H1 (cell line): ENCODE results near the gene PBX3.

Experiments used
- CEBPB ChIP-seq: IDR thresholded peaks from 2 replicates; pipeline ENCODE4 v1.6.1; 2012; ENCODE audit warnings: low read depth, low read length
- CREB1 ChIP-seq: IDR thresholded peaks from 2 replicates; pipeline ENCODE4 v1.6.1; 2012; ENCODE audit warnings: inconsistent platforms
- CTCF ChIP-seq, 3 experiments: IDR thresholded peaks; 1 replicate in 2 of 3; 2 replicates in 1 of 3; pipeline versions ENCODE4 v1.5.1 to v1.6.1; 2011; ENCODE audit warnings: low read length in 3 of 3, mild to moderate bottlenecking in 3 of 3, inconsistent platforms in 2 of 3, low read depth in 1 of 3, moderate library complexity in 1 of 3; ENCODE audit not compliant: insufficient read depth in 1 of 3; ENCODE audit errors: control extremely low read depth in 1 of 3
- POLR2AphosphoS5 ChIP-seq: IDR thresholded peaks from 2 replicates; pipeline ENCODE4 v1.6.1; 2011; ENCODE audit warnings: low read depth, low read length
- RAD21 ChIP-seq, 2 experiments: IDR thresholded peaks in 1 of 2; conservative IDR thresholded peaks in 1 of 2; 2 replicates each; pipeline ENCODE4 v1.6.1; 2011; ENCODE audit warnings: low read depth in 2 of 2, low read length in 2 of 2, improper control_type of control experiment in 1 of 2, inconsistent platforms in 1 of 2, mild to moderate bottlenecking in 1 of 2, moderate library complexity in 1 of 2
- YY1 ChIP-seq: IDR thresholded peaks from 2 replicates; pipeline ENCODE4 v1.6.1; 2011; ENCODE audit warnings: low read depth, mild to moderate bottlenecking, low read length
- TF ChIP-seq, protein P1 (sequence below): fragments of 300-600 bp; sonication (generic); IDR thresholded peaks from 2 replicates; pipeline ENCODE4 v1.7.1; 2012; ENCODE audit warnings: low read length, moderate library complexity, mild to moderate bottlenecking, inconsistent platforms; ENCODE audit not compliant: insufficient replicate concordance
- TF ChIP-seq, protein P2 (sequence below): IDR thresholded peaks from 2 replicates; pipeline ENCODE4 v1.6.1; 2012; ENCODE audit warnings: inconsistent platforms

GRCh38 chr9:125810161-125810560 lies 63.0 kb downstream of the PBX3 start:
- TF ChIP-seq CEBPB, result no peak
- TF ChIP-seq, protein P1, sequence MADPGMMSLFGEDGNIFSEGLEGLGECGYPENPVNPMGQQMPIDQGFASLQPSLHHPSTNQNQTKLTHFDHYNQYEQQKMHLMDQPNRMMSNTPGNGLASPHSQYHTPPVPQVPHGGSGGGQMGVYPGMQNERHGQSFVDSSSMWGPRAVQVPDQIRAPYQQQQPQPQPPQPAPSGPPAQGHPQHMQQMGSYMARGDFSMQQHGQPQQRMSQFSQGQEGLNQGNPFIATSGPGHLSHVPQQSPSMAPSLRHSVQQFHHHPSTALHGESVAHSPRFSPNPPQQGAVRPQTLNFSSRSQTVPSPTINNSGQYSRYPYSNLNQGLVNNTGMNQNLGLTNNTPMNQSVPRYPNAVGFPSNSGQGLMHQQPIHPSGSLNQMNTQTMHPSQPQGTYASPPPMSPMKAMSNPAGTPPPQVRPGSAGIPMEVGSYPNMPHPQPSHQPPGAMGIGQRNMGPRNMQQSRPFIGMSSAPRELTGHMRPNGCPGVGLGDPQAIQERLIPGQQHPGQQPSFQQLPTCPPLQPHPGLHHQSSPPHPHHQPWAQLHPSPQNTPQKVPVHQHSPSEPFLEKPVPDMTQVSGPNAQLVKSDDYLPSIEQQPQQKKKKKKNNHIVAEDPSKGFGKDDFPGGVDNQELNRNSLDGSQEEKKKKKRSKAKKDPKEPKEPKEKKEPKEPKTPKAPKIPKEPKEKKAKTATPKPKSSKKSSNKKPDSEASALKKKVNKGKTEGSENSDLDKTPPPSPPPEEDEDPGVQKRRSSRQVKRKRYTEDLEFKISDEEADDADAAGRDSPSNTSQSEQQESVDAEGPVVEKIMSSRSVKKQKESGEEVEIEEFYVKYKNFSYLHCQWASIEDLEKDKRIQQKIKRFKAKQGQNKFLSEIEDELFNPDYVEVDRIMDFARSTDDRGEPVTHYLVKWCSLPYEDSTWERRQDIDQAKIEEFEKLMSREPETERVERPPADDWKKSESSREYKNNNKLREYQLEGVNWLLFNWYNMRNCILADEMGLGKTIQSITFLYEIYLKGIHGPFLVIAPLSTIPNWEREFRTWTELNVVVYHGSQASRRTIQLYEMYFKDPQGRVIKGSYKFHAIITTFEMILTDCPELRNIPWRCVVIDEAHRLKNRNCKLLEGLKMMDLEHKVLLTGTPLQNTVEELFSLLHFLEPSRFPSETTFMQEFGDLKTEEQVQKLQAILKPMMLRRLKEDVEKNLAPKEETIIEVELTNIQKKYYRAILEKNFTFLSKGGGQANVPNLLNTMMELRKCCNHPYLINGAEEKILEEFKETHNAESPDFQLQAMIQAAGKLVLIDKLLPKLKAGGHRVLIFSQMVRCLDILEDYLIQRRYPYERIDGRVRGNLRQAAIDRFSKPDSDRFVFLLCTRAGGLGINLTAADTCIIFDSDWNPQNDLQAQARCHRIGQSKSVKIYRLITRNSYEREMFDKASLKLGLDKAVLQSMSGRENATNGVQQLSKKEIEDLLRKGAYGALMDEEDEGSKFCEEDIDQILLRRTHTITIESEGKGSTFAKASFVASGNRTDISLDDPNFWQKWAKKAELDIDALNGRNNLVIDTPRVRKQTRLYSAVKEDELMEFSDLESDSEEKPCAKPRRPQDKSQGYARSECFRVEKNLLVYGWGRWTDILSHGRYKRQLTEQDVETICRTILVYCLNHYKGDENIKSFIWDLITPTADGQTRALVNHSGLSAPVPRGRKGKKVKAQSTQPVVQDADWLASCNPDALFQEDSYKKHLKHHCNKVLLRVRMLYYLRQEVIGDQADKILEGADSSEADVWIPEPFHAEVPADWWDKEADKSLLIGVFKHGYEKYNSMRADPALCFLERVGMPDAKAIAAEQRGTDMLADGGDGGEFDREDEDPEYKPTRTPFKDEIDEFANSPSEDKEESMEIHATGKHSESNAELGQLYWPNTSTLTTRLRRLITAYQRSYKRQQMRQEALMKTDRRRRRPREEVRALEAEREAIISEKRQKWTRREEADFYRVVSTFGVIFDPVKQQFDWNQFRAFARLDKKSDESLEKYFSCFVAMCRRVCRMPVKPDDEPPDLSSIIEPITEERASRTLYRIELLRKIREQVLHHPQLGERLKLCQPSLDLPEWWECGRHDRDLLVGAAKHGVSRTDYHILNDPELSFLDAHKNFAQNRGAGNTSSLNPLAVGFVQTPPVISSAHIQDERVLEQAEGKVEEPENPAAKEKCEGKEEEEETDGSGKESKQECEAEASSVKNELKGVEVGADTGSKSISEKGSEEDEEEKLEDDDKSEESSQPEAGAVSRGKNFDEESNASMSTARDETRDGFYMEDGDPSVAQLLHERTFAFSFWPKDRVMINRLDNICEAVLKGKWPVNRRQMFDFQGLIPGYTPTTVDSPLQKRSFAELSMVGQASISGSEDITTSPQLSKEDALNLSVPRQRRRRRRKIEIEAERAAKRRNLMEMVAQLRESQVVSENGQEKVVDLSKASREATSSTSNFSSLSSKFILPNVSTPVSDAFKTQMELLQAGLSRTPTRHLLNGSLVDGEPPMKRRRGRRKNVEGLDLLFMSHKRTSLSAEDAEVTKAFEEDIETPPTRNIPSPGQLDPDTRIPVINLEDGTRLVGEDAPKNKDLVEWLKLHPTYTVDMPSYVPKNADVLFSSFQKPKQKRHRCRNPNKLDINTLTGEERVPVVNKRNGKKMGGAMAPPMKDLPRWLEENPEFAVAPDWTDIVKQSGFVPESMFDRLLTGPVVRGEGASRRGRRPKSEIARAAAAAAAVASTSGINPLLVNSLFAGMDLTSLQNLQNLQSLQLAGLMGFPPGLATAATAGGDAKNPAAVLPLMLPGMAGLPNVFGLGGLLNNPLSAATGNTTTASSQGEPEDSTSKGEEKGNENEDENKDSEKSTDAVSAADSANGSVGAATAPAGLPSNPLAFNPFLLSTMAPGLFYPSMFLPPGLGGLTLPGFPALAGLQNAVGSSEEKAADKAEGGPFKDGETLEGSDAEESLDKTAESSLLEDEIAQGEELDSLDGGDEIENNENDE, result no peak
- TF ChIP-seq POLR2AphosphoS5, result no peak
- TF ChIP-seq, protein P2, sequence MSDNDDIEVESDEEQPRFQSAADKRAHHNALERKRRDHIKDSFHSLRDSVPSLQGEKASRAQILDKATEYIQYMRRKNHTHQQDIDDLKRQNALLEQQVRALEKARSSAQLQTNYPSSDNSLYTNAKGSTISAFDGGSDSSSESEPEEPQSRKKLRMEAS, result no peak
- no peak for TF ChIP-seq YY1
- TF ChIP-seq CTCF (IDR thresholded peaks at IDR 0.05; ENCODE audit: control extremely low read depth in 1 of 3, insufficient read depth in 1 of 3, low read depth in 1 of 3, low read length in 3 of 3), result no peak
- TF ChIP-seq CREB1, result no peak
- TF ChIP-seq RAD21 (IDR thresholded peaks at IDR 0.05 in 1 of 2, conservative IDR thresholded peaks at IDR 0.05 in 1 of 2; ENCODE audit: low read depth in 2 of 2, low read length in 2 of 2), result no peak
